Endothelial cell of umbilical vein (primary cell): ENCODE data around the gene HES2. TPM values are rescaled to one million over a fixed set of nuclear protein-coding genes. Genes with fewer than 3 reads are reported as not detected.
A peak's percentile ranks its signal among the peaks of the same experiment; 100 is the strongest.

ENCODE experiments used
- BruUV-seq: library from RNA; stranded (reverse); fragments of 400-500 nt; replicated peaks from 2 replicates; lab custom pipeline; 2021; lab: Mats Ljungman, UMichigan
- CTCF ChIA-PET: fragments of 300-600, 350-600 bp; sonication (Branson Sonifier 250); formaldehyde crosslinking; loops from one replicate; lab custom pipeline; 2021; ENCODE audit warnings: antibody characterized with exemption, inconsistent platforms; lab: Charles Lee
- POLR2A ChIA-PET: fragments of 300-600, 350-600 bp; sonication (Branson Sonifier 250); formaldehyde crosslinking; loops from one replicate; lab custom pipeline; 2021; ENCODE audit warnings: antibody characterized with exemption, inconsistent platforms; lab: Charles Lee
- DNase-seq: peaks from one replicate; pipeline ENCODE4 v3.0.0-alpha.2; 2011; ENCODE audit warnings: low read depth, low spot score
- FAIRE-seq: peaks from 2 replicates; lab custom pipeline; 2011; peaks lifted over from hg19 to GRCh38; lab: Jason Lieb, UNC
- H2AFZ ChIP-seq: 2 replicates; pipeline ENCODE4 v1.6.0; 2012; ENCODE audit warnings: low read depth, low read length, control low read depth, inconsistent platforms
- H3K27ac ChIP-seq: 2 replicates; pipeline ENCODE4 v1.5.1; 2011; ENCODE audit warnings: low read depth, mild to moderate bottlenecking, control low read depth, low read length, moderate library complexity; ENCODE audit not compliant: insufficient read depth
- H3K27me3 ChIP-seq, 2 experiments: 2 replicates each; pipeline versions ENCODE4 v1.6.0 to v1.6.1; 2011; ENCODE audit warnings: low read length in 2 of 2, mixed read lengths in 1 of 2; ENCODE audit not compliant: control insufficient read depth in 2 of 2, insufficient read depth in 2 of 2
- H3K36me3 ChIP-seq, 2 experiments: 2 replicates in 1 of 2; 3 replicates in 1 of 2; pipeline ENCODE4 v1.5.1; 2011; ENCODE audit warnings: low read length in 2 of 2, mild to moderate bottlenecking in 1 of 2, moderate library complexity in 1 of 2; ENCODE audit not compliant: control insufficient read depth in 2 of 2, insufficient read depth in 2 of 2; ENCODE audit errors: extremely low read depth in 1 of 2
- H3K4me1 ChIP-seq: 3 replicates; pipeline ENCODE4 v1.5.1; 2011; ENCODE audit warnings: mild to moderate bottlenecking, low read length; ENCODE audit not compliant: control insufficient read depth, insufficient read depth; ENCODE audit errors: extremely low read depth
- H3K4me2 ChIP-seq: 2 replicates; pipeline ENCODE4 v1.6.1; 2011; ENCODE audit warnings: low read length, control low read depth, mixed read lengths; ENCODE audit not compliant: insufficient read depth
- H3K4me3 ChIP-seq, 3 experiments: fragments of 200-600 bp in 1 of 3; sonication (generic), shearing (Covaris generic) in 1 of 3; replicated peaks in 1 of 3; 2 replicates each; pipeline ENCODE4 v1.5.1; 2011 to 2016; ENCODE audit warnings: control low read depth in 3 of 3, low read length in 3 of 3, mild to moderate bottlenecking in 2 of 3, inconsistent platforms in 1 of 3, low read depth in 1 of 3, moderate library complexity in 1 of 3; ENCODE audit not compliant: insufficient read depth in 1 of 3
- H3K79me2 ChIP-seq: 2 replicates; pipeline ENCODE4 v1.6.0; 2012; ENCODE audit warnings: low read length, inconsistent platforms; ENCODE audit not compliant: control insufficient read depth, insufficient read depth
- H3K9ac ChIP-seq: replicated peaks from 2 replicates; pipeline ENCODE3; 2011; ENCODE audit warnings: low read length, control low read depth; ENCODE audit not compliant: insufficient read depth; ENCODE audit errors: extremely low read depth
- H3K9me1 ChIP-seq: replicated peaks from 3 replicates; pipeline ENCODE4 v1.6.0; 2011; ENCODE audit warnings: mild to moderate bottlenecking, low read length; ENCODE audit not compliant: control insufficient read depth, insufficient read depth; ENCODE audit errors: extremely low read depth
- H3K9me3 ChIP-seq: replicated peaks from 2 replicates; pipeline ENCODE4 v1.5.1; 2012; ENCODE audit warnings: low read length, inconsistent platforms; ENCODE audit not compliant: control insufficient read depth, insufficient read depth
- H4K20me1 ChIP-seq: replicated peaks from 2 replicates; pipeline ENCODE3; 2011; ENCODE audit warnings: mild to moderate bottlenecking, low read length; ENCODE audit not compliant: control insufficient read depth, insufficient read depth; ENCODE audit errors: extremely low read depth
- FOS ChIP-seq: IDR thresholded peaks from 2 replicates; pipeline ENCODE4 v1.6.1; 2011; ENCODE audit warnings: mild to moderate bottlenecking, low read length, moderate library complexity, borderline replicate concordance; ENCODE audit not compliant: insufficient read depth
- GATA2 ChIP-seq: IDR thresholded peaks from 2 replicates; pipeline ENCODE4 v1.7.0; 2011; ENCODE audit warnings: low read depth, mild to moderate bottlenecking, moderate library complexity, mixed read lengths, low read length; ENCODE audit not compliant: insufficient read length, insufficient read depth
- JUN ChIP-seq: IDR thresholded peaks from 2 replicates; pipeline ENCODE4 v1.6.1; 2011; ENCODE audit warnings: borderline replicate concordance, low read depth; ENCODE audit not compliant: insufficient read length, insufficient read depth
- POLR2AphosphoS5 ChIP-seq: IDR thresholded peaks from 2 replicates; pipeline ENCODE4 v1.6.1; 2012; ENCODE audit warnings: low read depth, mild to moderate bottlenecking, control low read depth, low read length, moderate library complexity; ENCODE audit not compliant: insufficient read depth
- dilution Hi-C: fragments of 300-500 bp; cut with MboI; formaldehyde crosslinking; loops from one replicate; pipeline ENCODE4 v1.15.0; 2019; ENCODE audit warnings: low sequenced_read_pairs; ENCODE audit not compliant: extremely low pct_ligation_motif_present
- intact Hi-C: fragments of 100-400 bp; cut with micrococcal nuclease; formaldehyde crosslinking; loops from one replicate; pipeline ENCODE4 v1.10.0; 2022
- polyA plus RNA-seq, 4 experiments: library from polyadenylated mRNA; depleted of rRNA in 3 of 4; stranded (reverse) in 3 of 4; unstranded in 1 of 4; fragments of >200 nt; gene quantifications; 2 replicates each; pipeline versions ENCODE4 v1.2.1 to v1.2.3, GENCODE V29; 2011 to 2012; ENCODE audit warnings: missing spikeins in 1 of 4
- total RNA-seq: library from RNA; stranded (reverse); gene quantifications from 2 replicates; pipeline ENCODE4 v1.2.3, GENCODE V29; 2021
- TF ChIP-seq, protein P1 (sequence below), 2 donors: IDR thresholded peaks; 1 replicate in 1 of 2; 2 replicates in 1 of 2; pipeline ENCODE4 v1.5.1; 2011; ENCODE audit warnings: low read length in 2 of 2, mild to moderate bottlenecking in 2 of 2, moderate library complexity in 2 of 2, control low read depth in 1 of 2, inconsistent platforms in 1 of 2, low read depth in 1 of 2; ENCODE audit not compliant: insufficient read depth in 1 of 2; ENCODE audit errors: extremely low read depth in 1 of 2

The HES2 gene
- total and polyA plus RNA-seq, 2 donors (not counting 3 experiments of a cell fraction or from before 2014, with no cell fraction given) = 3.6 to 9.4 TPM

DNA sequence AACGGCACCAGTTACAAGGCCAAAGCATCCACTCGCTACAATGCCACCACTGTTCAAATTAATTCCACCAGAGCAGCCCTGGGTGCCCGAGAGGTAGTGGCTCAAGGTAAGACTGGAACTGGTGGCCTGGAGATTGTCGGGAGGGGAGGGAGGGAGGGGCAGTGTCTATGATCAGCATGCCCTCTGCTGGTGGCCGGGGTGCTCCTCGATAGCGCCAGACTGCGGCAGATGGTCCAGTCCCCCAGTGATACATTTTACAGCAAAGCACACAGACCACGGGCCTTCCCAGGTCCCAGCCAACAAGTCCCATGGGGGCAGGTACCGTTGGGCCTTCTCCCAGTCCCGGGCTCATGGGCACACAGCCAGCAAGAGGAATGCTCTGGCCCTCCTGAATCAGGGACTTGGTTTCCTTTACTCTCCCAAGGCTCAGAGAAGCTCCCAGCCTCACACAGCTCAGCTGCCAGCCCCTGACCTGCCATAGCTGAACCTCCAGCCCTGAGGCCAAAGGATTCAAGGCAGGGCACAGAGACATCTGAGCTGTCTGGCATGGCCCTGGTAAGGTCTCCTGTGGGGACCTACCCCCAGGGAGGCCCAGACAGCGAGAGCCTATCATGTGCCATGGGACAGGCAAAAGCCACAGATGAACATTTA, 41.5 kb downstream of the HES2 start:
- H3K36me3 ChIP-seq = no peaks in the 10 kb centered on the region
- no peak for FAIRE-seq
- no peak for TF ChIP-seq JUN
- TF ChIP-seq FOS = no peak
- no peak for TF ChIP-seq GATA2
- no peak for TF ChIP-seq POLR2AphosphoS5
- TF ChIP-seq, protein P1, sequence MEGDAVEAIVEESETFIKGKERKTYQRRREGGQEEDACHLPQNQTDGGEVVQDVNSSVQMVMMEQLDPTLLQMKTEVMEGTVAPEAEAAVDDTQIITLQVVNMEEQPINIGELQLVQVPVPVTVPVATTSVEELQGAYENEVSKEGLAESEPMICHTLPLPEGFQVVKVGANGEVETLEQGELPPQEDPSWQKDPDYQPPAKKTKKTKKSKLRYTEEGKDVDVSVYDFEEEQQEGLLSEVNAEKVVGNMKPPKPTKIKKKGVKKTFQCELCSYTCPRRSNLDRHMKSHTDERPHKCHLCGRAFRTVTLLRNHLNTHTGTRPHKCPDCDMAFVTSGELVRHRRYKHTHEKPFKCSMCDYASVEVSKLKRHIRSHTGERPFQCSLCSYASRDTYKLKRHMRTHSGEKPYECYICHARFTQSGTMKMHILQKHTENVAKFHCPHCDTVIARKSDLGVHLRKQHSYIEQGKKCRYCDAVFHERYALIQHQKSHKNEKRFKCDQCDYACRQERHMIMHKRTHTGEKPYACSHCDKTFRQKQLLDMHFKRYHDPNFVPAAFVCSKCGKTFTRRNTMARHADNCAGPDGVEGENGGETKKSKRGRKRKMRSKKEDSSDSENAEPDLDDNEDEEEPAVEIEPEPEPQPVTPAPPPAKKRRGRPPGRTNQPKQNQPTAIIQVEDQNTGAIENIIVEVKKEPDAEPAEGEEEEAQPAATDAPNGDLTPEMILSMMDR (IDR thresholded peaks at IDR 0.05; ENCODE audit: extremely low read depth in 1 of 2, insufficient read depth in 1 of 2, low read depth in 1 of 2, low read length in 2 of 2) = peak in 1 of 2 donors; percentile 21
- H3K79me2 ChIP-seq = peaks cover 15% of the 10 kb centered on the region
- no TSS peak for BruUV-seq
- H3K4me3 ChIP-seq = no peak overlapping the region
- H3K9ac ChIP-seq = no peak overlapping the region
- H3K27me3 ChIP-seq = no peaks in the 10 kb centered on the region
- POLR2A ChIA-PET = no interaction called here
- dilution Hi-C loops (no loop called here), intact Hi-C loops (no loop called here)
- H3K4me1 ChIP-seq = no peaks in the 10 kb centered on the region
- CTCF ChIA-PET = interaction anchor here (1.0 to 1.1 kb wide), 3 partner anchors 15 to 132 kb away, joined by 5 read pairs; no protein-coding TSS in a partner anchor
- H3K9me3 ChIP-seq = no peaks in the 10 kb centered on the region
- no peaks in the 10 kb centered on the region for H4K20me1 ChIP-seq
- H3K9me1 ChIP-seq = no peaks in the 10 kb centered on the region
- no peak for DNase-seq
- H2AFZ ChIP-seq = no peak overlapping the region
- no peak overlapping the region for H3K4me2 ChIP-seq
- no peak overlapping the region for H3K27ac ChIP-seq
